DND-41 (cell line): ENCODE results near the gene CDKL4.

Experiments used
- CTCF ChIP-seq: IDR thresholded peaks from 2 replicates; pipeline ENCODE4 v1.5.1; 2012; ENCODE audit warnings: borderline replicate concordance, low read length, moderate library complexity, mild to moderate bottlenecking; ENCODE audit not compliant: poor library complexity, severe bottlenecking; ENCODE audit errors: extremely low read depth
- EZH2 ChIP-seq: IDR thresholded peaks from 3 replicates; pipeline ENCODE4 v1.6.1; 2012; ENCODE audit warnings: borderline replicate concordance, low read depth, mild to moderate bottlenecking, moderate library complexity, low read length, inconsistent platforms; ENCODE audit not compliant: severe bottlenecking

- TF ChIP-seq CTCF (no peak), EZH2 (no peak)
Measured at GRCh38 chr2:39228413-39229209, 15.2 kb downstream of the CDKL4 start.
